GM18870 (cell line): ENCODE data around the gene ABAT.
"Not testable (repeated sequence)": the region's sequence is repeated elsewhere in the genome, so short reads cannot be mapped to it uniquely, and the experiment has no call there.

Experiments
- ATAC-seq: cut with Tn5 transposase; IDR thresholded peaks from one replicate; pipeline ENCODE4 v1.9.1; 2021; ENCODE audit warnings: moderate library complexity; ENCODE audit not compliant: unreplicated experiment

The ABAT gene

GRCh38 chr16:8678068-8678927 is 3.9 kb downstream of the ABAT start:
- ATAC-seq: no peak

- no peak for ATAC-seq
Observed at GRCh38 chr16:8679151-8679550, 4.7 kb downstream of the ABAT start.

- ATAC-seq: no peak
Observed at GRCh38 chr16:8682551-8683259, 8.3 kb downstream of the ABAT start.

- ATAC-seq: no peak
Observed at GRCh38 chr16:8683640-8684039, 9.2 kb downstream of the ABAT start.

- no peak for ATAC-seq
Observed at GRCh38 chr16:8685617-8686016, 11.2 kb downstream of the ABAT start.

GRCh38 chr16:8686031-8686621 is 11.7 kb downstream of the ABAT start:
- ATAC-seq: no peak

GRCh38 chr16:8686879-8687278 is 12.5 kb downstream of the ABAT start:
- ATAC-seq: no peak

GRCh38 chr16:8689686-8690085 is 15.3 kb downstream of the ABAT start:
- no peak for ATAC-seq

- ATAC-seq: no peak
Observed at GRCh38 chr16:8691728-8692127, 17.3 kb downstream of the ABAT start.

GRCh38 chr16:8694795-8695728 is 20.6 kb downstream of the ABAT start:
- no peak for ATAC-seq

- ATAC-seq: no peak
Observed at GRCh38 chr16:8696880-8697279, 22.5 kb downstream of the ABAT start.

GRCh38 chr16:8697965-8698364 is 23.5 kb downstream of the ABAT start:
- ATAC-seq: no peak

GRCh38 chr16:8703693-8704092 is 29.3 kb downstream of the ABAT start:
- no peak for ATAC-seq

- ATAC-seq: no peak
Observed at GRCh38 chr16:8704098-8704497, 29.7 kb downstream of the ABAT start.

GRCh38 chr16:8705100-8705822 is 30.8 kb downstream of the ABAT start:
- ATAC-seq: not testable (repeated sequence)

GRCh38 chr16:8708536-8708935 is 34.1 kb downstream of the ABAT start:
- ATAC-seq: no peak

- ATAC-seq: no peak
Observed at GRCh38 chr16:8712589-8713361, 38.4 kb downstream of the ABAT start.

GRCh38 chr16:8713635-8714172 is 39.3 kb downstream of the ABAT start:
- no peak for ATAC-seq

- ATAC-seq: no peak
Observed at GRCh38 chr16:8714174-8714573, 39.8 kb downstream of the ABAT start.
